Suprapubic skin (tissue), 4 donors: ENCODE measurements around the gene FBXO10.

Experiments
- POLR2A ChIP-seq, 2 donors: fragments of 450-650 bp; IDR thresholded peaks; one replicate each; pipeline ENCODE4 v1.6.1; 2017; ENCODE audit warnings: antibody characterized with exemption in 2 of 2, mild to moderate bottlenecking in 2 of 2, moderate library complexity in 2 of 2
- POLR2AphosphoS5 ChIP-seq, 3 donors: sonication (generic); formaldehyde crosslinking; IDR thresholded peaks; one replicate each; pipeline ENCODE4 v1.6.1; 2017; ENCODE audit warnings: antibody characterized with exemption in 3 of 3
- TF ChIP-seq, protein P1 (sequence below), 2 donors: fragments of 200-600 bp in 1 of 2; fragments of 450-650 bp in 1 of 2; sonication (generic) in 1 of 2; IDR thresholded peaks; one replicate each; pipeline ENCODE4 v1.5.1; 2016 to 2019; ENCODE audit warnings: antibody characterized with exemption in 2 of 2, mild to moderate bottlenecking in 1 of 2, moderate library complexity in 1 of 2

DNA sequence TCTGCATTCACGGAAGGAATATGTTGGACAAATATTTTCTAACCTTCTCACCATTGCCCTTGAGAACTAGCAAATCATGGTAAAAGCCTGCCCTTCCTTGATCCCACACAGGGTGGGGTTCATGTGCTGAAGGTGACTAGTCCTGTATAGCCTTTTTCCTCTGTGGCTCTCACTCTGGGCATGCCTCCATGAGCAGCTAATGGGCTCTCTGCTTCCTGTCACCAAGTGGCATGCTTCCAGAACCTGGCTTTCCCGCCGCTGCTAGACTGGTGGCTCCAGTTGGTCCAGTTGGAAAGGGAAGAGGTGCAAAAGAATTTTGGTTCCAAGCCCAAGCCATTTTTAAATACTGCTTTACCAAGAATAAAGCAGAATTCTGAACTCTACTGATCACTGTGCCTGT, 35.5 kb downstream of the FBXO10 start:
- TF ChIP-seq, protein P1, sequence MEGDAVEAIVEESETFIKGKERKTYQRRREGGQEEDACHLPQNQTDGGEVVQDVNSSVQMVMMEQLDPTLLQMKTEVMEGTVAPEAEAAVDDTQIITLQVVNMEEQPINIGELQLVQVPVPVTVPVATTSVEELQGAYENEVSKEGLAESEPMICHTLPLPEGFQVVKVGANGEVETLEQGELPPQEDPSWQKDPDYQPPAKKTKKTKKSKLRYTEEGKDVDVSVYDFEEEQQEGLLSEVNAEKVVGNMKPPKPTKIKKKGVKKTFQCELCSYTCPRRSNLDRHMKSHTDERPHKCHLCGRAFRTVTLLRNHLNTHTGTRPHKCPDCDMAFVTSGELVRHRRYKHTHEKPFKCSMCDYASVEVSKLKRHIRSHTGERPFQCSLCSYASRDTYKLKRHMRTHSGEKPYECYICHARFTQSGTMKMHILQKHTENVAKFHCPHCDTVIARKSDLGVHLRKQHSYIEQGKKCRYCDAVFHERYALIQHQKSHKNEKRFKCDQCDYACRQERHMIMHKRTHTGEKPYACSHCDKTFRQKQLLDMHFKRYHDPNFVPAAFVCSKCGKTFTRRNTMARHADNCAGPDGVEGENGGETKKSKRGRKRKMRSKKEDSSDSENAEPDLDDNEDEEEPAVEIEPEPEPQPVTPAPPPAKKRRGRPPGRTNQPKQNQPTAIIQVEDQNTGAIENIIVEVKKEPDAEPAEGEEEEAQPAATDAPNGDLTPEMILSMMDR (IDR thresholded peaks at IDR 0.05): no peak
- TF ChIP-seq POLR2A (IDR thresholded peaks at IDR 0.05) (no peak), POLR2AphosphoS5 (IDR thresholded peaks at IDR 0.05) (no peak)
